K562 (cell line): ENCODE measurements around the gene POLD2. TPM values are rescaled to one million over a fixed set of nuclear protein-coding genes. Genes with fewer than 3 reads are reported as not detected.

ENCODE experiments used
- ATF7 ChIP-seq: fragments of 450-650 bp; IDR thresholded peaks from 2 replicates; pipeline ENCODE4 v1.7.1; 2014; ENCODE audit warnings: mild to moderate bottlenecking, moderate library complexity
- CBX2 ChIP-seq: fragments of 200-600 bp; sonication (generic); IDR thresholded peaks from one replicate; pipeline ENCODE4 v1.6.1; 2012; ENCODE audit warnings: mild to moderate bottlenecking, low read length, inconsistent platforms; ENCODE audit not compliant: insufficient read depth, poor library complexity, severe bottlenecking
- COPS2 ChIP-seq: fragments of 450-650 bp; conservative IDR thresholded peaks from 2 replicates; pipeline ENCODE4 v1.6.1; 2016; ENCODE audit warnings: mild to moderate bottlenecking, moderate library complexity
- GABPA ChIP-seq: fragments of 200-800 bp; sonication (Bioruptor generic); conservative IDR thresholded peaks from 2 replicates; pipeline ENCODE4 v1.6.1; 2016; ENCODE audit warnings: low read depth, missing genetic modification characterization, missing compliant biosample characterization
- HMGN3 ChIP-seq: IDR thresholded peaks from 2 replicates; pipeline ENCODE4 v1.6.1; 2011; ENCODE audit warnings: borderline replicate concordance, low read depth, mild to moderate bottlenecking, mixed read lengths, low read length; ENCODE audit not compliant: insufficient read length; ENCODE audit errors: extremely low read depth
- HNRNPL ChIP-seq: fragments of 200-400 bp; formaldehyde crosslinking; IDR thresholded peaks from 2 replicates; pipeline ENCODE4 v1.6.1; 2017; ENCODE audit warnings: low read depth, mild to moderate bottlenecking, low read length
- MTA3 ChIP-seq: fragments of 450-650 bp; formaldehyde crosslinking; IDR thresholded peaks from 2 replicates; pipeline ENCODE4 v1.6.1; 2017; ENCODE audit warnings: mild to moderate bottlenecking, borderline replicate concordance
- MXI1 ChIP-seq: IDR thresholded peaks from 2 replicates; pipeline ENCODE4 v1.6.1; 2011; ENCODE audit warnings: low read depth, mild to moderate bottlenecking, improper control_type of control experiment, low read length
- NBN ChIP-seq: fragments of 450-650 bp; IDR thresholded peaks from 2 replicates; pipeline ENCODE4 v1.6.1; 2016; ENCODE audit warnings: low read depth, mild to moderate bottlenecking
- NR3C1 ChIP-seq: sonication (generic); formaldehyde crosslinking; IDR thresholded peaks from 2 replicates; pipeline ENCODE4 v1.8.1; 2022; ENCODE audit warnings: missing genetic modification reagents
- NUFIP1 ChIP-seq: fragments of 450-650 bp; IDR thresholded peaks from 2 replicates; pipeline ENCODE4 v1.6.1; 2018; ENCODE audit not compliant: partially characterized antibody
- OTX1 ChIP-seq: fragments of 450-650 bp; formaldehyde crosslinking; IDR thresholded peaks from 2 replicates; pipeline ENCODE4 v1.4.0; 2022; ENCODE audit warnings: mild to moderate bottlenecking
- PHF8 ChIP-seq: fragments of 200-600 bp; sonication (generic); IDR thresholded peaks from 2 replicates; pipeline ENCODE4 v1.6.1; 2012; ENCODE audit warnings: mixed run types, mild to moderate bottlenecking, inconsistent platforms, low read length, moderate library complexity, borderline replicate concordance
- POU5F1 ChIP-seq: fragments of 150-350 bp; IDR thresholded peaks from 2 replicates; pipeline ENCODE4 v1.6.1; 2014; ENCODE audit warnings: borderline replicate concordance, low read length, low read depth, mild to moderate bottlenecking; ENCODE audit not compliant: partially characterized antibody
- RB1 ChIP-seq: fragments of 450-650 bp; IDR thresholded peaks from 2 replicates; pipeline ENCODE4 v1.6.1; 2017; ENCODE audit warnings: low read depth, mild to moderate bottlenecking
- RBFOX2 ChIP-seq: fragments of 200-400 bp; formaldehyde crosslinking; IDR thresholded peaks from 2 replicates; pipeline ENCODE4 v1.6.1; 2017; ENCODE audit warnings: low read depth, mild to moderate bottlenecking, low read length, moderate library complexity
- RNF2 ChIP-seq: sonication (generic); IDR thresholded peaks from 2 replicates; pipeline ENCODE4 v1.6.1; 2016
- SREBF1 ChIP-seq: fragments of 150-350 bp; IDR thresholded peaks from 2 replicates; pipeline ENCODE4 v1.6.1; 2014; ENCODE audit warnings: antibody characterized with exemption, low read depth, low read length, borderline replicate concordance
- TCF7 ChIP-seq: sonication (generic); IDR thresholded peaks from 2 replicates; pipeline ENCODE4 v1.6.1; 2016; ENCODE audit warnings: antibody characterized with exemption, borderline replicate concordance
- ZFX ChIP-seq: sonication (generic); formaldehyde crosslinking; IDR thresholded peaks from 2 replicates; pipeline ENCODE4 v1.8.0; 2022; ENCODE audit warnings: mild to moderate bottlenecking, missing genetic modification reagents, moderate library complexity
- ZNF507 ChIP-seq: conservative IDR thresholded peaks from 2 replicates; pipeline ENCODE4 v1.6.1; 2017; ENCODE audit warnings: missing genetic modification characterization, missing compliant biosample characterization
- ZNF75A ChIP-seq: fragments of 450-650 bp; formaldehyde crosslinking; IDR thresholded peaks from 2 replicates; pipeline ENCODE4 v1.4.0; 2020; ENCODE audit warnings: mild to moderate bottlenecking
- polyA plus RNA-seq, 8 experiments: library from polyadenylated mRNA; depleted of rRNA in 4 of 8; stranded (reverse) in 5 of 8; unstranded in 3 of 8; fragments of >200 nt; fragmentation: Nextera tagmentation in 2 of 8; fragmentation: Illumina TruSeq in 1 of 8; extraction: Ambion mirVana in 2 of 8; extraction: Trizol in 1 of 8; gene quantifications; 2 replicates each; pipeline versions ENCODE4 v1.2.1 to v1.2.3, GENCODE V29; 2011 to 2014; ENCODE audit warnings: inconsistent platforms in 1 of 8, missing spikeins in 1 of 8
- total RNA-seq, 7 experiments: library from RNA; depleted of rRNA in 6 of 7; stranded (reverse); fragments of >200 nt in 6 of 7; fragmentation: Illumina TruSeq in 2 of 7; extraction: Trizol in 2 of 7; gene quantifications; 2 replicates each; pipeline versions ENCODE4 v1.2.1 to v1.2.3, GENCODE V29; 2011 to 2021; ENCODE audit warnings: low replicate concordance in 1 of 7
- TF ChIP-seq, protein P1 (sequence below): fragments of 250-450 bp; sonication (Bioruptor Pico); IDR thresholded peaks from 2 replicates; pipeline ENCODE4 v1.4.0; 2020; ENCODE audit warnings: mild to moderate bottlenecking, moderate library complexity
- TF ChIP-seq, protein P2 (sequence below): IDR thresholded peaks from 2 replicates; pipeline ENCODE4 v1.6.1; 2016; ENCODE audit warnings: missing genetic modification characterization, missing compliant biosample characterization
- TF ChIP-seq, protein P3 (sequence below): sonication (generic); IDR thresholded peaks from 2 replicates; pipeline ENCODE4 v1.6.1; 2016

Gene POLD2
- total and polyA plus RNA-seq, 9 of the 15 experiments (the other 6 are each of a cell fraction or from before 2014, with no cell fraction given), result 29.7 to 259 (median 225) TPM

DNA sequence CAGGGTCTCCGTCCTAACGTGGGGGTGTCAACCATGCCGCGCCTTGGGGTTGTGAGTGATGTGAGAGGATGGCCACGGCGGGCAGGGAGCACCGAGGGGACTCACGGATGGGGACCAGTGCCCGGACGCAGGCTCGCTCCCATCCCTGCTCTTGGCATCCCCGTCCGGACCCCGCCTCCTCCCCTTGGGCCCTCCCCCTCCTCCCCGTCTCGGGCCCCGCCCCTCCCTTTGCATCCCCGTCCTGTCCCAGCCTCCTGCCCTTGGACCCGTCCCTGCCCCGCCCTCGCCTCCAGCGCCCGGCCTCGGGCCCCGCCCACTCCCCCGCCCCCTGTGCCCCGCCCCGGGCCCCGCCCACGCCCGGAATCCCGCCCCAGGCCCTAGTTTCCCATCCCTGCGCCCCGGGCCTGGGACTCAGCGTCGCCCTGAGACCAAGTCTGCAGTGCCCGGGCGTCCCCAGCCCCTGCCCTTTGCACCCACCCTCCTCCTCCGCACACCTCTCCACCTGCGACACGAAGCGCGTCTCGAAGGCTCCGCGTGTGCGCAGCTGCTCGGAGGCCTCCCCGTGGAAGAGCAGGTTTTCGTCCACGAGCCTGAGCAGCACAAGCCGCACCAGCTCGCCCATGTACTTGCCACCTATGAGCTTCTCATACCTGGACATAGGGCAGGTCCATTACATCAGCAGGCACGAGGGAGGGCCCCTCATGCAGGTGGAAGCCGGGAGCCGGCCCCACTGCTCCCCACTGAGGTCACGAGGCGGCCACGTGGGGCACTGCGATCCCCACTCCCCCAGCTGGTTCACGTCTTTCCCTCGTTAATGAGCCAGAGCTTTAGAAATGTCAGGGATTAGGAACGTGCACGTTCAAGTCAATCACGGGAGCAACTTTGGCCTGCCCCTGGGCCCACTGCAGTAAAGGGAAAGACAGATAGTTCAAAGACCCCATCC, 22.9 kb upstream of the POLD2 start (continued):
- TF ChIP-seq PHF8 (peak; percentile 63; the same call in 1 of the 2 replicates), HMGN3 (peak; percentile 17), TCF7 (no peak), MTA3 (0 out of 2 replicates have a peak, but pooled peaks have one; percentile 49), MXI1 (no peak), OTX1 (CRISPR knock-in tag) (no peak), NUFIP1 (no peak), HNRNPL (no peak), ZNF507 (tag) (no peak), ATF7 (no peak), ZNF75A (CRISPR knock-in tag) (no peak), NR3C1 (peak; percentile 48; the same call in 1 of the 2 replicates), CBX2 (no peak), COPS2 (no peak), RNF2 (no peak), NBN (no peak), ZFX (CRISPR knock-in tag) (peak; percentile 70), POU5F1 (no peak), SREBF1 (no peak), RBFOX2 (peak; percentile 70), GABPA (no peak), RB1 (no peak)
- TF ChIP-seq, protein P1, sequence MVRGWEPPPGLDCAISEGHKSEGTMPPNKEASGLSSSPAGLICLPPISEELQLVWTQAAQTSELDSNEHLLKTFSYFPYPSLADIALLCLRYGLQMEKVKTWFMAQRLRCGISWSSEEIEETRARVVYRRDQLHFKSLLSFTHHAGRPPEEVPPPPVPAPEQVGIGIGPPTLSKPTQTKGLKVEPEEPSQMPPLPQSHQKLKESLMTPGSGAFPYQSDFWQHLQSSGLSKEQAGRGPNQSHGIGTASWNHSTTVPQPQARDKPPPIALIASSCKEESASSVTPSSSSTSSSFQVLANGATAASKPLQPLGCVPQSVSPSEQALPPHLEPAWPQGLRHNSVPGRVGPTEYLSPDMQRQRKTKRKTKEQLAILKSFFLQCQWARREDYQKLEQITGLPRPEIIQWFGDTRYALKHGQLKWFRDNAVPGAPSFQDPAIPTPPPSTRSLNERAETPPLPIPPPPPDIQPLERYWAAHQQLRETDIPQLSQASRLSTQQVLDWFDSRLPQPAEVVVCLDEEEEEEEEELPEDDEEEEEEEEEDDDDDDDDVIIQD (CRISPR knock-in tag), result no peak
- TF ChIP-seq, protein P2, sequence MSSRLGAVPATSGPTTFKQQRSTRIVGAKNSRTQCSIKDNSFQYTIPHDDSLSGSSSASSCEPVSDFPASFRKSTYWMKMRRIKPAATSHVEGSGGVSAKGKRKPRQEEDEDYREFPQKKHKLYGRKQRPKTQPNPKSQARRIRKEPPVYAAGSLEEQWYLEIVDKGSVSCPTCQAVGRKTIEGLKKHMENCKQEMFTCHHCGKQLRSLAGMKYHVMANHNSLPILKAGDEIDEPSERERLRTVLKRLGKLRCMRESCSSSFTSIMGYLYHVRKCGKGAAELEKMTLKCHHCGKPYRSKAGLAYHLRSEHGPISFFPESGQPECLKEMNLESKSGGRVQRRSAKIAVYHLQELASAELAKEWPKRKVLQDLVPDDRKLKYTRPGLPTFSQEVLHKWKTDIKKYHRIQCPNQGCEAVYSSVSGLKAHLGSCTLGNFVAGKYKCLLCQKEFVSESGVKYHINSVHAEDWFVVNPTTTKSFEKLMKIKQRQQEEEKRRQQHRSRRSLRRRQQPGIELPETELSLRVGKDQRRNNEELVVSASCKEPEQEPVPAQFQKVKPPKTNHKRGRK (tag), result no peak
- TF ChIP-seq, protein P3, sequence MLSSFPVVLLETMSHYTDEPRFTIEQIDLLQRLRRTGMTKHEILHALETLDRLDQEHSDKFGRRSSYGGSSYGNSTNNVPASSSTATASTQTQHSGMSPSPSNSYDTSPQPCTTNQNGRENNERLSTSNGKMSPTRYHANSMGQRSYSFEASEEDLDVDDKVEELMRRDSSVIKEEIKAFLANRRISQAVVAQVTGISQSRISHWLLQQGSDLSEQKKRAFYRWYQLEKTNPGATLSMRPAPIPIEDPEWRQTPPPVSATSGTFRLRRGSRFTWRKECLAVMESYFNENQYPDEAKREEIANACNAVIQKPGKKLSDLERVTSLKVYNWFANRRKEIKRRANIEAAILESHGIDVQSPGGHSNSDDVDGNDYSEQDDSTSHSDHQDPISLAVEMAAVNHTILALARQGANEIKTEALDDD, result no peak
